Calu3 (cell line): Measurements from ENCODE around the gene KRT24. TPM values are rescaled to one million over a fixed set of nuclear protein-coding genes. Genes with fewer than 3 reads are reported as not detected.
"Not testable (repeated sequence)": the region's sequence is repeated elsewhere in the genome, so short reads cannot be mapped to it uniquely, and the experiment has no call there.

ENCODE experiments used
- Bru-seq: library from RNA; stranded (reverse); fragments of 400-500 nt; gene quantifications from one replicate; lab custom pipeline; 2021; lab: Mats Ljungman, UMichigan
- BruChase-seq, 2 experiments: library from RNA; stranded (reverse); fragments of 400-500 nt; gene quantifications; one replicate each; lab custom pipeline; 2021; lab: Mats Ljungman, UMichigan
- BruUV-seq: library from RNA; stranded (reverse); fragments of 400-500 nt; replicated peaks from 2 replicates; lab custom pipeline; 2021; lab: Mats Ljungman, UMichigan
- CTCF ChIA-PET: fragments of 300-600 bp; sonication (Branson Sonifier 250); formaldehyde crosslinking; loops from one replicate; lab custom pipeline; 2022; ENCODE audit warnings: antibody characterized with exemption; lab: Charles Lee
- DNase-seq: peaks from one replicate; pipeline ENCODE4 v3.0.0; 2022
- H3K27ac Mint-ChIP-seq: one replicate; pipeline ENCODE4 v1.8.0; 2022; ENCODE audit warnings: mixed read lengths; ENCODE audit not compliant: unreplicated experiment
- H3K27me3 Mint-ChIP-seq: one replicate; pipeline ENCODE4 v1.8.0; 2022; ENCODE audit warnings: mixed read lengths; ENCODE audit not compliant: unreplicated experiment
- H3K36me3 Mint-ChIP-seq: one replicate; pipeline ENCODE4 v1.8.0; 2022; ENCODE audit warnings: mild to moderate bottlenecking, moderate library complexity, mixed read lengths; ENCODE audit not compliant: insufficient read depth, unreplicated experiment
- H3K4me1 Mint-ChIP-seq: one replicate; pipeline ENCODE4 v1.8.0; 2022; ENCODE audit warnings: mild to moderate bottlenecking, low read depth, mixed read lengths; ENCODE audit not compliant: unreplicated experiment
- H3K4me3 Mint-ChIP-seq: one replicate; pipeline ENCODE4 v1.8.0; 2022; ENCODE audit warnings: mild to moderate bottlenecking, low read depth, moderate library complexity, mixed read lengths; ENCODE audit not compliant: unreplicated experiment
- H3K9me3 Mint-ChIP-seq: one replicate; pipeline ENCODE4 v1.8.0; 2022; ENCODE audit warnings: low read depth, mixed read lengths; ENCODE audit not compliant: unreplicated experiment
- CTCF ChIP-seq: fragments of 200-600 bp; IDR thresholded peaks from one replicate; pipeline ENCODE4 v1.8.0; 2022; ENCODE audit warnings: antibody characterized with exemption; ENCODE audit not compliant: unreplicated experiment
- intact Hi-C: fragments of 100-400 bp; cut with micrococcal nuclease; formaldehyde crosslinking; loops from one replicate; pipeline ENCODE4 v1.10.0; 2022; ENCODE audit not compliant: unreplicated experiment
- long read RNA-seq: library from polyadenylated mRNA; stranded (forward); transcript quantifications from one replicate; pipeline ENCODE4 v2.0.0, GENCODE V29; 2022
- total RNA-seq: library from RNA; stranded (reverse); gene quantifications from 2 replicates; pipeline ENCODE4 v1.2.3, GENCODE V29; 2022

The KRT24 gene
- total RNA-seq (2.0 and 2.4 TPM in 2 replicates), Bru-seq, nascent RNA (percentile 39 among the genes with signal in this experiment), BruChase-seq, experiment 1, labeled RNA remaining after a 6-hour chase (percentile 42 among the genes with signal in this experiment), BruChase-seq, experiment 2, labeled RNA remaining after a 2-hour chase (percentile 40 among the genes with signal in this experiment)
- long read RNA-seq, partial matches to known transcripts = 5 of 7 reads
- long read RNA-seq, other reads (novel, unspliced or antisense) = 2 of 7 reads

GRCh38 chr17:40703652-40704051, at the start of gene KRT24:
TSS of gene KRT24 (minus strand) at chr17:40703752. CDS start at chr17:40703693, 59 bp downstream.
- no peaks in the 10 kb centered on the region for H3K9me3 Mint-ChIP-seq
- no TSS peak for BruUV-seq
- no peak within 1 kb of the TSS for H3K4me3 Mint-ChIP-seq
- H3K4me1 Mint-ChIP-seq = peaks cover 44% of the 10 kb centered on the region
- H3K27me3 Mint-ChIP-seq = peaks cover 17% of the 10 kb centered on the region
- CTCF ChIA-PET = interaction anchor here (0.6 to 9.8 kb wide), 21 partner anchors 8 to 1019 kb away, joined by 3 to 205 read pairs (median 7); partner anchors contain the start of gene SMARCE1
- no peak for DNase-seq
- H3K36me3 Mint-ChIP-seq = no peaks in the 10 kb centered on the region
- no peak for TF ChIP-seq CTCF
- no peak within 1 kb of the TSS for H3K27ac Mint-ChIP-seq
- intact Hi-C loops = no loop called here

GRCh38 chr17:40751065-40751464, 47.5 kb upstream of the KRT24 start:
- CTCF ChIA-PET = interaction anchor here (0.6 to 9.7 kb wide), 9 partner anchors 11 to 218 kb away, joined by 3 to 116 read pairs (median 7); no protein-coding TSS in a partner anchor
- Mint-ChIP-seq H3K4me1 (no peaks in the 10 kb centered on the region), H3K4me3 (no peak overlapping the region)

GRCh38 chr17:40750391-40750790, 46.8 kb upstream of the KRT24 start:
- H3K9me3 Mint-ChIP-seq = no peaks in the 10 kb centered on the region
- intact Hi-C loops = no loop called here
- H3K4me3 Mint-ChIP-seq = no peak overlapping the region
- H3K4me1 Mint-ChIP-seq = no peaks in the 10 kb centered on the region
- no peak for TF ChIP-seq CTCF
- no peak for DNase-seq
- no peak overlapping the region for H3K27ac Mint-ChIP-seq
- no TSS peak for BruUV-seq
- no peaks in the 10 kb centered on the region for H3K36me3 Mint-ChIP-seq
- peaks cover 77% of the 10 kb centered on the region for H3K27me3 Mint-ChIP-seq
- CTCF ChIA-PET = interaction anchor here (0.6 to 9.7 kb wide), 16 partner anchors 12 to 1286 kb away, joined by 3 to 116 read pairs (median 4); partner anchors contain the start of gene KRT222

More at GRCh38 chr17:40751065-40751464, 47.5 kb upstream of the KRT24 start:
- no peaks in the 10 kb centered on the region for H3K36me3 Mint-ChIP-seq
- H3K27ac Mint-ChIP-seq = no peak overlapping the region
- no peaks in the 10 kb centered on the region for H3K9me3 Mint-ChIP-seq
- TF ChIP-seq CTCF = no peak
- BruUV-seq = no TSS peak
- intact Hi-C loops = no loop called here
- DNase-seq = no peak
- peaks cover 76% of the 10 kb centered on the region for H3K27me3 Mint-ChIP-seq

GRCh38 chr17:40748666-40749065, 45.1 kb upstream of the KRT24 start:
- H3K4me3 Mint-ChIP-seq, BruUV-seq, H3K36me3 Mint-ChIP-seq, DNase-seq, H3K9me3 Mint-ChIP-seq, H3K27ac Mint-ChIP-seq, H3K4me1 Mint-ChIP-seq, intact Hi-C loops: not testable (repeated sequence)
- CTCF ChIA-PET = interaction anchor here (0.5 to 9.7 kb wide), 6 partner anchors 10 to 968 kb away, joined by 3 to 116 read pairs (median 5); no protein-coding TSS in a partner anchor
- H3K27me3 Mint-ChIP-seq = peaks cover 87% of the 10 kb centered on the region

GRCh38 chr17:40738553-40738952, 35.0 kb upstream of the KRT24 start:
- H3K4me3 Mint-ChIP-seq = no peak overlapping the region
- peaks cover 5% of the 10 kb centered on the region for H3K9me3 Mint-ChIP-seq
- DNase-seq = no peak
- H3K4me1 Mint-ChIP-seq = no peaks in the 10 kb centered on the region
- no peak overlapping the region for H3K27ac Mint-ChIP-seq
- BruUV-seq = no TSS peak
- no peak for TF ChIP-seq CTCF
- H3K36me3 Mint-ChIP-seq = no peaks in the 10 kb centered on the region
- intact Hi-C loops = no loop called here
- CTCF ChIA-PET = interaction anchor here (0.5 to 12.3 kb wide), 10 partner anchors 9 to 263 kb away, joined by 3 to 116 read pairs (median 6); partner anchors contain the start of gene KRT25
- peaks cover 88% of the 10 kb centered on the region for H3K27me3 Mint-ChIP-seq
